Neural cell (in vitro differentiated cells): ENCODE data around the gene HLTF. TPM values are rescaled to one million over a fixed set of nuclear protein-coding genes. Genes with fewer than 3 reads are reported as not detected.

Experiments
- H2AFZ ChIP-seq: fragments of 200-600, 300-800 bp; sonication (generic), shearing (Covaris generic); 2 replicates; pipeline ENCODE4 v1.6.0; 2014; ENCODE audit warnings: low read depth, mild to moderate bottlenecking, antibody characterized with exemption, low read length, moderate library complexity
- H3F3A ChIP-seq: fragments of 200-600 bp; shearing (Covaris generic); 2 replicates; pipeline ENCODE4 v1.6.1; 2016; ENCODE audit warnings: mild to moderate bottlenecking, moderate library complexity, mixed read lengths, antibody characterized with exemption, low read length; ENCODE audit not compliant: insufficient read depth, poor library complexity, severe bottlenecking
- H3K27ac ChIP-seq: fragments of 200-600, 300-800 bp; sonication (generic), shearing (Covaris generic); 2 replicates; pipeline ENCODE4 v1.5.1; 2014; ENCODE audit warnings: mild to moderate bottlenecking, low read length, moderate library complexity
- H3K27me3 ChIP-seq: fragments of 300-800, 200-600 bp; sonication (generic), shearing (Covaris generic); 2 replicates; pipeline ENCODE4 v1.6.0; 2014; ENCODE audit warnings: mild to moderate bottlenecking, low read depth, low read length, moderate library complexity; ENCODE audit not compliant: insufficient read depth
- H3K36me3 ChIP-seq: fragments of 300-800, 200-600 bp; sonication (generic), shearing (Covaris generic); 2 replicates; pipeline ENCODE4 v1.5.1; 2014; ENCODE audit warnings: mild to moderate bottlenecking, antibody characterized with exemption, low read length, moderate library complexity; ENCODE audit not compliant: insufficient read depth
- H3K4me2 ChIP-seq: fragments of 300-800, 200-600 bp; sonication (generic), shearing (Covaris generic); 2 replicates; pipeline ENCODE4 v1.6.0; 2014; ENCODE audit warnings: mild to moderate bottlenecking, low read length
- H3K4me3 ChIP-seq: fragments of 300-800, 200-600 bp; sonication (generic), shearing (Covaris generic); 2 replicates; pipeline ENCODE4 v1.5.1; 2014; ENCODE audit warnings: mild to moderate bottlenecking, low read length, moderate library complexity
- H3K79me2 ChIP-seq: fragments of 200-600 bp; shearing (Covaris generic); replicated peaks from 2 replicates; pipeline ENCODE4 v1.6.0; 2014; ENCODE audit warnings: mild to moderate bottlenecking, low read length, moderate library complexity; ENCODE audit not compliant: insufficient read depth
- H3K9ac ChIP-seq: fragments of 300-800, 200-600 bp; sonication (generic), shearing (Covaris generic); 2 replicates; pipeline ENCODE4 v1.6.1; 2016; ENCODE audit warnings: mild to moderate bottlenecking, low read length, mixed read lengths
- H3K9me2 ChIP-seq: fragments of 200-600 bp; shearing (Covaris generic); 2 replicates; pipeline ENCODE4 v1.6.1; 2016; ENCODE audit warnings: mild to moderate bottlenecking, low read length, mixed read lengths; ENCODE audit not compliant: insufficient read depth
- H3K9me3 ChIP-seq: fragments of 200-600, 300-800 bp; sonication (generic), shearing (Covaris generic); 2 replicates; pipeline ENCODE4 v1.6.1; 2016; ENCODE audit warnings: mild to moderate bottlenecking, mixed run types, low read length, moderate library complexity, mixed read lengths
- H4K20me1 ChIP-seq: fragments of 200-600 bp; shearing (Covaris generic); 2 replicates; pipeline ENCODE4 v1.6.1; 2016; ENCODE audit warnings: mild to moderate bottlenecking, mixed run types; ENCODE audit not compliant: insufficient read depth
- CTCF ChIP-seq: fragments of 450-650 bp; IDR thresholded peaks from 2 replicates; pipeline ENCODE4 v1.5.1; 2014; ENCODE audit warnings: antibody characterized with exemption, mild to moderate bottlenecking, moderate library complexity; ENCODE audit not compliant: poor library complexity, severe bottlenecking
- EP300 ChIP-seq: fragments of 450-650 bp; conservative IDR thresholded peaks from 2 replicates; pipeline ENCODE4 v1.6.1; 2014; ENCODE audit warnings: antibody characterized with exemption, mild to moderate bottlenecking, moderate library complexity; ENCODE audit not compliant: poor library complexity, severe bottlenecking
- EZH2 ChIP-seq: fragments of 200-600, 300-800 bp; shearing (Covaris generic), sonication (generic); IDR thresholded peaks from 2 replicates; pipeline ENCODE4 v1.6.1; 2014; ENCODE audit warnings: antibody characterized with exemption, low read length, borderline replicate concordance, mild to moderate bottlenecking; ENCODE audit not compliant: insufficient read depth, poor library complexity, severe bottlenecking
- MXI1 ChIP-seq: fragments of 450-650 bp; conservative IDR thresholded peaks from 2 replicates; pipeline ENCODE4 v1.6.1; 2014; ENCODE audit warnings: antibody characterized with exemption, mild to moderate bottlenecking; ENCODE audit not compliant: poor library complexity, severe bottlenecking
- POLR2AphosphoS5 ChIP-seq: IDR thresholded peaks from 2 replicates; pipeline ENCODE4 v1.6.1; 2012
- RAD21 ChIP-seq: fragments of 450-650 bp; conservative IDR thresholded peaks from 2 replicates; pipeline ENCODE4 v1.6.1; 2014; ENCODE audit warnings: antibody characterized with exemption, mild to moderate bottlenecking, moderate library complexity
- REST ChIP-seq: IDR thresholded peaks from 2 replicates; pipeline ENCODE4 v1.6.1; 2012; ENCODE audit warnings: borderline replicate concordance
- SMC3 ChIP-seq: fragments of 450-650 bp; conservative IDR thresholded peaks from 2 replicates; pipeline ENCODE4 v1.6.1; 2014; ENCODE audit warnings: antibody characterized with exemption, mild to moderate bottlenecking, moderate library complexity; ENCODE audit not compliant: poor library complexity
- TAF1 ChIP-seq: IDR thresholded peaks from 2 replicates; pipeline ENCODE4 v1.6.1; 2012; ENCODE audit warnings: low read depth
- polyA plus RNA-seq: library from polyadenylated mRNA; depleted of rRNA; stranded (reverse); fragments of >200 nt; gene quantifications from 2 replicates; pipeline ENCODE4 v1.2.3, GENCODE V29; 2014

HLTF gene
- polyA plus RNA-seq, 1 donor from 2014 or later, result 164 TPM

- TF ChIP-seq TAF1 (no peak), EP300 (no peak), RAD21 (no peak), SMC3 (no peak), CTCF (no peak), MXI1 (no peak), EZH2 (no peak), REST (no peak), POLR2AphosphoS5 (no peak)
- Histone ChIP-seq H3K27ac (no peak overlapping the region), H4K20me1 (no peaks in the 10 kb centered on the region), H3K4me3 (peak overlapping the region; percentile 90), H2AFZ (no peak overlapping the region), H3K27me3 (peaks cover 12% of the 10 kb centered on the region), H3K4me2 (no peak overlapping the region), H3K9ac (peak overlapping the region; percentile 49), H3K36me3 (no peaks in the 10 kb centered on the region), H3K79me2 (no peaks in the 10 kb centered on the region), H3K9me2 (no peaks in the 10 kb centered on the region), H3K9me3 (no peaks in the 10 kb centered on the region), H3F3A (no peaks in the 10 kb centered on the region)
Measured at GRCh38 chr3:148992027-148992634, 94.2 kb downstream of the HLTF start.

GRCh38 chr3:148991219-148992026 lies 94.9 kb downstream of the HLTF start, which contains the start of gene GYG1:
TSS of gene GYG1 (plus strand) at chr3:148991540. CDS start at chr3:148991641, 101 bp downstream.
- peak within 1 kb of the TSS; percentile 90 for H3K4me3 ChIP-seq
- no peaks in the 10 kb centered on the region for H4K20me1 ChIP-seq
- H3K27me3 ChIP-seq, result peaks cover 12% of the 10 kb centered on the region
- H3K9ac ChIP-seq, result peak within 1 kb of the TSS; percentile 49
- H3K27ac ChIP-seq, result no peak within 1 kb of the TSS
- peak within 1 kb of the TSS; percentile 35 for H3K4me2 ChIP-seq
- H3K9me2 ChIP-seq, result no peaks in the 10 kb centered on the region
- no peaks in the 10 kb centered on the region for H3F3A ChIP-seq
- no peaks in the 10 kb centered on the region for H3K9me3 ChIP-seq
- H3K79me2 ChIP-seq, result no peaks in the 10 kb centered on the region
- TF ChIP-seq REST (no peak), POLR2AphosphoS5 (peak; percentile 21), MXI1 (peak; percentile 87), CTCF (peak; percentile 62), TAF1 (no peak)
- H3K36me3 ChIP-seq, result no peaks in the 10 kb centered on the region
- H2AFZ ChIP-seq, result no peak within 1 kb of the TSS
